Measurements from ENCODE around the gene TMEM244.
"Not testable (repeated sequence)": the region's sequence is repeated elsewhere in the genome, so short reads cannot be mapped to it uniquely, and the experiment has no call there.

The TMEM244 gene

GRCh38 chr6:129802920-129803319, 58.2 kb downstream of the TMEM244 start:
- DNase-seq, result not testable (repeated sequence)

GRCh38 chr6:129801909-129802308, 59.2 kb downstream of the TMEM244 start:
- no peak for DNase-seq

GRCh38 chr6:129795261-129795660, 65.9 kb downstream of the TMEM244 start:
- DNase-seq, result no peak

GRCh38 chr6:129793447-129793846, 67.7 kb downstream of the TMEM244 start:
- no peak for DNase-seq

- no peak for DNase-seq
Measured at GRCh38 chr6:129792049-129792448, 69.1 kb downstream of the TMEM244 start.

GRCh38 chr6:129790785-129791184, 70.3 kb downstream of the TMEM244 start:
- DNase-seq, result no peak

- no peak for DNase-seq
Measured at GRCh38 chr6:129789974-129790373, 71.1 kb downstream of the TMEM244 start.

GRCh38 chr6:129787816-129788215, 73.3 kb downstream of the TMEM244 start:
- DNase-seq, result no peak

GRCh38 chr6:129786548-129786947, 74.6 kb downstream of the TMEM244 start:
- no peak for DNase-seq

- no peak for DNase-seq
Measured at GRCh38 chr6:129785756-129786135, 75.4 kb downstream of the TMEM244 start.

GRCh38 chr6:129785047-129785755, 75.9 kb downstream of the TMEM244 start:
- DNase-seq, result no peak

Data from activated CD4-positive, CD25-positive, alpha-beta regulatory T cell treated with anti-CD3 and anti-CD28 coated beads, Interleukin-2, amount 50 U/mL, for 72 hours (primary cell).